ENCODE results near the gene RBL2. TPM values are rescaled to one million over a fixed set of nuclear protein-coding genes. Genes with fewer than 3 reads are reported as not detected.

The RBL2 gene
- polyA plus RNA-seq, 1 donor (not counting 4 experiments of a cell fraction or from before 2014, with no cell fraction given): 44.6 TPM

GRCh38 chr16:53515259-53515658 lies 81.0 kb downstream of the RBL2 start:
- Histone ChIP-seq H3K79me2 (ENCODE audit: control insufficient read depth, insufficient read depth, low read length) (no peaks in the 10 kb centered on the region), H3K27me3 (ENCODE audit: control insufficient read depth, extremely low read depth, insufficient read depth, low read length) (no peaks in the 10 kb centered on the region), H2AFZ (ENCODE audit: control insufficient read depth, low read length) (no peak overlapping the region), H3K4me3 (ENCODE audit: control insufficient read depth in 2 of 3, extremely low read depth in 1 of 3, insufficient read depth in 2 of 3, low read depth in 1 of 3, low read length in 3 of 3) (no peak overlapping the region), H3K4me2 (ENCODE audit: control insufficient read depth, extremely low read depth, insufficient read depth, low read depth, low read length) (no peak overlapping the region), H3K9me3 (ENCODE audit: control insufficient read depth, low read depth, low read length) (no peaks in the 10 kb centered on the region), H3K9me1 (ENCODE audit: control insufficient read depth, extremely low read depth, insufficient read depth, low read length) (no peaks in the 10 kb centered on the region), H3K9ac (ENCODE audit: control insufficient read depth, extremely low read depth, insufficient read depth, low read length) (no peak overlapping the region), H3K36me3 (ENCODE audit: control insufficient read depth in 2 of 2, extremely low read depth in 1 of 2, insufficient read depth in 2 of 2, low read length in 2 of 2) (no peaks in the 10 kb centered on the region), H3K27ac (ENCODE audit: control insufficient read depth, insufficient read depth, low read length) (no peak overlapping the region), H4K20me1 (ENCODE audit: control insufficient read depth, extremely low read depth, insufficient read depth, low read length) (no peaks in the 10 kb centered on the region), H3K4me1 (ENCODE audit: control insufficient read depth, extremely low read depth, insufficient read depth, low read length) (no peaks in the 10 kb centered on the region)
- FAIRE-seq (no peak), DNase-seq (ENCODE audit: low read depth, low spot score) (no peak)
- dilution Hi-C loops (cut with MboI; ENCODE audit: extremely low pct_ligation_motif_present, low sequenced_read_pairs): no loop called here
- TF ChIP-seq EZH2 (IDR thresholded peaks at IDR 0.05; ENCODE audit: low read length): no peak
- TF ChIP-seq CTCF (optimal IDR thresholded peaks at IDR 0.05 in 1 of 3, IDR thresholded peaks at IDR 0.05 in 1 of 3, conservative IDR thresholded peaks at IDR 0.05 in 1 of 3; ENCODE audit: extremely low read depth in 1 of 3, insufficient read depth in 2 of 3, low read length in 3 of 3): no peak

GRCh38 chr16:53515811-53516210 lies 81.5 kb downstream of the RBL2 start:
- dilution Hi-C loops (cut with MboI; ENCODE audit: extremely low pct_ligation_motif_present, low sequenced_read_pairs): no loop called here
- Histone ChIP-seq H3K79me2 (ENCODE audit: control insufficient read depth, insufficient read depth, low read length) (no peaks in the 10 kb centered on the region), H3K36me3 (ENCODE audit: control insufficient read depth in 2 of 2, extremely low read depth in 1 of 2, insufficient read depth in 2 of 2, low read length in 2 of 2) (no peaks in the 10 kb centered on the region), H3K27me3 (ENCODE audit: control insufficient read depth, extremely low read depth, insufficient read depth, low read length) (no peaks in the 10 kb centered on the region), H3K4me2 (ENCODE audit: control insufficient read depth, extremely low read depth, insufficient read depth, low read depth, low read length) (no peak overlapping the region), H4K20me1 (ENCODE audit: control insufficient read depth, extremely low read depth, insufficient read depth, low read length) (no peaks in the 10 kb centered on the region), H3K27ac (ENCODE audit: control insufficient read depth, insufficient read depth, low read length) (no peak overlapping the region), H3K4me1 (ENCODE audit: control insufficient read depth, extremely low read depth, insufficient read depth, low read length) (no peaks in the 10 kb centered on the region), H3K9me1 (ENCODE audit: control insufficient read depth, extremely low read depth, insufficient read depth, low read length) (no peaks in the 10 kb centered on the region), H2AFZ (ENCODE audit: control insufficient read depth, low read length) (no peak overlapping the region), H3K9me3 (ENCODE audit: control insufficient read depth, low read depth, low read length) (no peaks in the 10 kb centered on the region), H3K4me3 (ENCODE audit: control insufficient read depth in 2 of 3, extremely low read depth in 1 of 3, insufficient read depth in 2 of 3, low read depth in 1 of 3, low read length in 3 of 3) (no peak overlapping the region), H3K9ac (ENCODE audit: control insufficient read depth, extremely low read depth, insufficient read depth, low read length) (no peak overlapping the region)
- TF ChIP-seq EZH2 (IDR thresholded peaks at IDR 0.05; ENCODE audit: low read length) (no peak), CTCF (optimal IDR thresholded peaks at IDR 0.05 in 1 of 3, IDR thresholded peaks at IDR 0.05 in 1 of 3, conservative IDR thresholded peaks at IDR 0.05 in 1 of 3; ENCODE audit: extremely low read depth in 1 of 3, insufficient read depth in 2 of 3, low read length in 3 of 3) (no peak)
- FAIRE-seq (no peak), DNase-seq (ENCODE audit: low read depth, low spot score) (no peak)
